SH-SY5Y (cell line): ENCODE data around the gene TSC22D1.

Experiments
- GATA2 ChIP-seq: IDR thresholded peaks from 2 replicates; pipeline ENCODE4 v1.6.1; 2011; ENCODE audit warnings: mild to moderate bottlenecking, low read depth, low read length
- GATA3 ChIP-seq: IDR thresholded peaks from 2 replicates; pipeline ENCODE4 v1.6.1; 2011; ENCODE audit warnings: low read depth, mild to moderate bottlenecking, low read length, moderate library complexity

DNA sequence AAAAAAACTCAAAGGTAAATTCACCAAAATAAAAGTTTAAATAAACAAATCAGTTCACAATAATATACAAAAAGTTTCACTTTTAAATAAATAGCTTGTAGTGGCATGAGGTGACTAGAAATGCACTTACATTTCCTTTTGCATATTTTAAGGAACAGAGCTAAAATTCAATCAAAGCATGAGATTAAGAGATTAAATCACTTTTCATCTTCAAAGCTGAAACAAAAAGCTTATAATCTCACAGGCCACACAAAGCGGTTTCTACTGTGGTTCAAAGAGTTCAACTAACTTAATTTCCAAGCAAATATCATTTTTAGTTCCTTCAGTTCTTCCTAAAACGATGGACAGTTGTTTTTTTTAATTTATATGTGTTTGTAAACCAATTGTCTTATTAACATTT lies 38.9 kb downstream of the TSC22D1 start:
- TF ChIP-seq GATA2 (no peak), GATA3 (no peak)
